Large intestine (tissue), 3 donors: ENCODE measurements around the gene AGAP1. TPM values are rescaled to one million over a fixed set of nuclear protein-coding genes. Genes with fewer than 3 reads are reported as not detected.
A peak's percentile ranks its signal among the peaks of the same experiment; 100 is the strongest.

Experiments
- DNase-seq, 2 donors: peaks; one replicate each; pipeline versions ENCODE4 v3.0.0 to v3.0.0-alpha.2; 2013
- H3K27ac ChIP-seq: one replicate; pipeline ENCODE4 v1.5.1; 2013; ENCODE audit warnings: low read length
- H3K27me3 ChIP-seq: 2 replicates; pipeline ENCODE4 v1.6.1; 2013; ENCODE audit warnings: low read length; ENCODE audit not compliant: control insufficient read depth, insufficient read depth
- H3K36me3 ChIP-seq: 2 replicates; pipeline ENCODE4 v1.6.1; 2013; ENCODE audit warnings: low read length; ENCODE audit not compliant: control insufficient read depth, insufficient read depth
- H3K4me1 ChIP-seq: one replicate; pipeline ENCODE4 v1.6.1; 2013; ENCODE audit warnings: low read length; ENCODE audit not compliant: control insufficient read depth, insufficient read depth
- H3K4me3 ChIP-seq: one replicate; pipeline ENCODE4 v1.5.1; 2013; ENCODE audit warnings: low read length
- H3K9me3 ChIP-seq: one replicate; pipeline ENCODE4 v1.6.1; 2013; ENCODE audit warnings: mild to moderate bottlenecking, low read depth, low read length, moderate library complexity; ENCODE audit not compliant: control insufficient read depth
- WGBS: methylation state at CpG from one replicate; pipeline ENCODE4 v1.1.5; 2013; ENCODE audit warnings: low lambda C conversion rate; ENCODE audit not compliant: insufficient coverage; 5-methylcytosine and 5-hydroxymethylcytosine counted together
- polyA plus RNA-seq: library from polyadenylated mRNA; unstranded; fragments of 120-200 nt; gene quantifications from one replicate; pipeline ENCODE4 v1.2.1, GENCODE V29; 2013

AGAP1 gene
- polyA plus RNA-seq, 1 donor = 18.0 TPM

DNA sequence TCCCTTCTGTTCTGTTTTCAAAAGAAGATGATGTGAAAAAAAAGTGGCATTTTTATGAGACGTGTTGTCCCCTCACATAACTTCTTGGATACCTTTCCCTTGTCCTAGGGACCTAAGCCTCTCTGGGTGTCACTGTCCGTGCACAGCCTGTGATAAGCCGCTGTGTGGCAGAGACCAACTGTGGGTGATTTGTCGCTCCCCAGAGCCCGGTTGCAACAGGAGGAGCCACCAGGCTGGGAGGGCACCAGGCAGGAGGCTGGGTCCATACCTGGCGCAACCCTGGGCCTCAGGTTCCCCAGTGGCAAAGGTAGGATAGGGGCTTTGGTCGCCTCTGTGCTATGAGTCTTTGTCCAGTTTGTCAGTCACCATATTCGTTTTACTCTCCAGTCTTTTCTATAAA lies 82.1 kb downstream of the AGAP1 start:
- Histone ChIP-seq H3K9me3 (no peaks in the 10 kb centered on the region), H3K4me1 (no peaks in the 10 kb centered on the region), H3K27me3 (no peaks in the 10 kb centered on the region), H3K4me3 (no peak overlapping the region), H3K27ac (no peak overlapping the region), H3K36me3 (no peaks in the 10 kb centered on the region)
- no peak for DNase-seq
- WGBS = no CpG with 5 or more reads among the region's 8 CpGs

DNA sequence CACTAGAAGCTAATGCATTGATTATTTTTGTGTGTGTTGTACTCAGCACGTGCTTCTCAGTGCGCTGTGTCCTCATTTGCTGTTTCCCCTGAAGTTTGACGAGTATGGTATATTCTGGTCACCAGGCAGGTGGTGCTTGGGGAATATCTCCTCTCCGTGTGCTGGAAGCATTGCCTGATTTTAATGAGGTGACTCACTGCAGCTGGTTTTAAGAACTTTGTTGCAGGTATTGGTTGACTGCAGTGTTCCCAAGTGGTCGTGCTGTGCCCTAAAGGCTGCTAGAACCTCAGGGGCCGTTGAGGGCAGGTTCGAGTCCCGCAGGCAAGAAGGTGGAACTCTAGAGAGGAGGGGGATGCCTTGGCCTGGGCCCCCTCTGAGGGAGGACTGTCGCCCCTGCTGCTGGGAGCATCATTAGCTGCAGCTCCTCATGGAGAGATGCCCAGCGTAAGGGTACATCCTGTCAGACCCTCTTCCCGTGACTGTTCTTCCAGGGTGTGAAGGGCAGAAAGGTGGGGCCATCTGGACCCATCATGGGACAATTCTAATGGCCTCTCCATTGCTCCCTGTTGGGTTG lies 82.6 kb downstream of the AGAP1 start:
- no peak for DNase-seq
- no peaks in the 10 kb centered on the region for H3K27me3 ChIP-seq
- no peaks in the 10 kb centered on the region for H3K36me3 ChIP-seq
- H3K27ac ChIP-seq = no peak overlapping the region
- no peaks in the 10 kb centered on the region for H3K4me1 ChIP-seq
- no peak overlapping the region for H3K4me3 ChIP-seq
- no CpG with 5 or more reads among the region's 11 CpGs for WGBS
- no peaks in the 10 kb centered on the region for H3K9me3 ChIP-seq

DNA sequence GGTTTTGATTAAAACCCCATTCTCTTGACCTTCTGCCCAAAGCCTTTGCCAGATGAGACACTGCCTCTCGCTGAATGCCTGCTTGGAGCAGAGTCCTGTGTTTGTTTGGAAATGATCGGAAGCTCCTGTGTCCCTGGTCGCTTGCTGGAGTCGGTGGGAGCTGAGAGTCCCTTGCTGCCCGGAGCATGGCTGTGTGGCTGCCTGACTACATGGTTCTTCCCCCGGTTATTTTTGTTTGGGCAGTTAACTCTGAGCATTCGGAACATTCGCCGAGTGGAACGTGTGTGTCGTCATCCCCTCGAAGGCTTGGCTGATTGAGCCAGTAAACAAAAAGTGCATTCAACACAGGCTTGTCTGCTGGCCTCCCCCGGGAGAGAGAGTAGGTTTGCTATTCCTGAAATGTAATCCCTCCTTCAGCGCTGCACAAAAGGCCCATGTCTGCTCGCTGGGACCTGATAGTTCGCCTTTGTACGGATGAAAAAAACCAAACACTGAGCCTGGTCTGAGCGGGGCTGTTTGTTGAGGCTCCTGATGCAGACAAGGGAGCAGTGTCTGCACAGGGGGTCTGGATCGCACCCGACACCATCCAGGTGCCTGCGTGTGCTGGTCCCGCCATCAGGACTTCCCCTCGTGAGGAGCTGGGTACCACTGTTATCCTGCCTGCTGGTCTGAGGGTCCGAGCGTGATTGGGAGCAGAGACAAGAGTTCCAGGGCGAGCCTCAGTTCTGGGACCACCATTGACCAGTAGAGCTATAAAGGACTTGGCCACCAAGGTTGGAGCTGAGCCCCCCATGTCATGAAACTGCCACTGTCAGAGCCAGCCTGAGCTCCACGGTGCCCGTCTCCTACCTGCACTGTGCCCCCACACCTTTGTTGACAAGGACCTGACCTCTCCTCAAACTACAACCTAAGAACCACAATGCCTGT lies 83.8 kb downstream of the AGAP1 start:
- Histone ChIP-seq H3K27me3 (no peaks in the 10 kb centered on the region), H3K9me3 (no peaks in the 10 kb centered on the region), H3K4me1 (no peaks in the 10 kb centered on the region), H3K4me3 (no peak overlapping the region), H3K36me3 (no peaks in the 10 kb centered on the region), H3K27ac (no peak overlapping the region)
- no CpG with 5 or more reads among the region's 28 CpGs for WGBS
- peak in 1 of 2 donors; percentile 38 for DNase-seq

DNA sequence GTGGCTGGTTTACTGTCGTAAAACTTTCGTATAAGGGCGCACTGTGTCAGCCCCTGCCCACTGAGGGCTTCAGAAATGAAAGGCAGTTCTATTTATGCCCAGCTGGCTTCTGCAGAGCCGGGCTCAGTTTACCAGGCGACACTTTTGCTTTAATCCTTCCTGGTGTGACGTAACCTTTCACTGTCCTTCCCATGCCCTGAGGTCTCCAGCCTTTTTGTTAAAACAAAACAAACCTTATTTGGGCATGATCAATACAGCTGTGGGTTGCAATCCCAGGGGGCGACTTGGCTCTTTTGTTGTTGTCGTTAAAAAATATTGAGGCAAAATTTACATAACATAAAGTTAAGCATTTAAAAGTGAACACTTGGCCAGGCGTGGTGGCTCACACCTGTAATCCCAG lies 85.3 kb downstream of the AGAP1 start:
- Histone ChIP-seq H3K36me3 (no peaks in the 10 kb centered on the region), H3K4me1 (no peaks in the 10 kb centered on the region), H3K27me3 (no peaks in the 10 kb centered on the region), H3K27ac (no peak overlapping the region), H3K4me3 (no peak overlapping the region), H3K9me3 (no peaks in the 10 kb centered on the region)
- DNase-seq = no peak
- no CpG with 5 or more reads among the region's 9 CpGs for WGBS

- H3K27me3 ChIP-seq = no peaks in the 10 kb centered on the region
- no peaks in the 10 kb centered on the region for H3K4me1 ChIP-seq
- H3K4me3 ChIP-seq = no peak overlapping the region
- H3K27ac ChIP-seq = no peak overlapping the region
- no peaks in the 10 kb centered on the region for H3K36me3 ChIP-seq
- H3K9me3 ChIP-seq = no peaks in the 10 kb centered on the region
- no peak for DNase-seq
- no CpG with 5 or more reads among the region's 7 CpGs for WGBS
Measured at GRCh38 chr2:235580426-235581157, 86.7 kb downstream of the AGAP1 start.

GRCh38 chr2:235582081-235582686 lies 88.3 kb downstream of the AGAP1 start:
- WGBS = no CpG with 5 or more reads among the region's 9 CpGs
- H3K4me1 ChIP-seq = no peaks in the 10 kb centered on the region
- DNase-seq = no peak
- no peaks in the 10 kb centered on the region for H3K27me3 ChIP-seq
- H3K4me3 ChIP-seq = no peak overlapping the region
- H3K9me3 ChIP-seq = no peaks in the 10 kb centered on the region
- H3K36me3 ChIP-seq = no peaks in the 10 kb centered on the region
- H3K27ac ChIP-seq = no peak overlapping the region

GRCh38 chr2:235582729-235583128 lies 88.9 kb downstream of the AGAP1 start:
- no peaks in the 10 kb centered on the region for H3K4me1 ChIP-seq
- no peak overlapping the region for H3K27ac ChIP-seq
- WGBS = no CpG with 5 or more reads among the region's 7 CpGs
- H3K36me3 ChIP-seq = no peaks in the 10 kb centered on the region
- no peaks in the 10 kb centered on the region for H3K9me3 ChIP-seq
- H3K4me3 ChIP-seq = no peak overlapping the region
- no peak for DNase-seq
- H3K27me3 ChIP-seq = no peaks in the 10 kb centered on the region

DNA sequence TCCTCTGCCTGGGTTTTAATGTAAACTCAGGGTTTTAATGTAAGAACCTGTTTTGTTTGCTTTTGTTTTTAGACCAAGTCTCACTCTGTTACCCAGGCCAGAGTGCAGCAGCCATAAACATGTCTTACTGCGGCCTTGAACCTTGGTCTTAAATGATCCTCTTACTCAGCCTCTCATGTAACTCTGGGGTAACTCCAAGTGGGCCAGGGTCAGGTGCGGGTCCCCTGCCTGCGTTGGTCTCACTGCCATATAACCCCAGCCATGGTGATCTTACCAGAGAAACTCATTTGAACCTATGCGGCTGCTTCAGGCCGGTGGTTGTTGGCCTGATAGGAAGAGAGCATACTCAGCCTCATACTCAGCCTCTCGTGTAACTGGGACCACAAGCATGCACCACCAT lies 89.3 kb downstream of the AGAP1 start:
- DNase-seq = peak; percentile 26 to 74
- no peaks in the 10 kb centered on the region for H3K4me1 ChIP-seq
- no peak overlapping the region for H3K4me3 ChIP-seq
- no peaks in the 10 kb centered on the region for H3K9me3 ChIP-seq
- WGBS = no CpG with 5 or more reads among the region's 6 CpGs
- no peaks in the 10 kb centered on the region for H3K36me3 ChIP-seq
- H3K27ac ChIP-seq = no peak overlapping the region
- no peaks in the 10 kb centered on the region for H3K27me3 ChIP-seq

DNA sequence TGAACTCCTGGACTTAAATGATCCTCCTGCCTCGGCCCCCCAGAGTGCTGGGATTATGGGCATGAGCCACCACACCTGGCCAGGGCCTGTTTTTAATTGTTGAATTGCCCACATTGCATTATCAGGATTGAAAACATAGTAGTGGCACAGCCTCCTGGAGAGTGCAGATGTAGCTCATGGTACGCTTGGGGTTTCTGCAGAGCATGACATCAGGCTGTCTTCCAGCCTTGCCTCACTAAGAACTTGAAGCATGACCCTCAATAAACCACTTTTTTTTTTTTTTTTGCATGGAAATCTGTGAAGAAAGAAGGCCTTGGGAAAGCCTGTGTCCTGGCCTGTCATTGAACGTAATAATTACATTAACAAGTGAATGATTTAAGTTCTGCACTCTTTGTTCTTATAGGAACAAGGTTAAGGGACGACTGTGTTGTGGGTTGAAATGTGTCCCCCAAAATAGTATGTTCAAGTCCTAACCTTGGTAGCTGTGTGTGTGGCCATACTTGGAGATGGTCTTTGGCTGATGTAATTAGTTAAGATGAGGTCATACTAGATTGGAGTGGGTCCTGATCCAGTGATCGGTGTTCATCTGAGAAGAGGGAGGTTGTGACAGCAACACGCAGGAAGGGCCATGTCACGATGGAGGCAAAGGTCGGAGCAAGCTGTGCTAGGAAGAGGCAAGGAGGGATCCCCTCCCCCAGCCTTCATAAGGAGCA lies 90.2 kb downstream of the AGAP1 start:
- Histone ChIP-seq H3K36me3 (no peaks in the 10 kb centered on the region), H3K27me3 (no peaks in the 10 kb centered on the region), H3K4me1 (no peaks in the 10 kb centered on the region), H3K4me3 (no peak overlapping the region), H3K27ac (no peak overlapping the region), H3K9me3 (no peaks in the 10 kb centered on the region)
- 67% methylated on average over 1 of the region's 8 CpGs for WGBS
- DNase-seq = no peak

- Histone ChIP-seq H3K9me3 (no peaks in the 10 kb centered on the region), H3K27me3 (no peaks in the 10 kb centered on the region), H3K27ac (no peak overlapping the region), H3K4me1 (no peaks in the 10 kb centered on the region), H3K36me3 (no peaks in the 10 kb centered on the region), H3K4me3 (no peak overlapping the region)
- DNase-seq = no peak
- WGBS = 90% methylated on average over 7 of the region's 10 CpGs
Measured at GRCh38 chr2:235584638-235585007, 90.8 kb downstream of the AGAP1 start.
